Activated CD4-positive, alpha-beta T cell treated with anti-CD3 and anti-CD28 coated beads, Interleukin-2, amount 50 U/mL, for 1 hour (primary cell): Measurements from ENCODE around the gene ERAP2.
A peak's percentile ranks its signal among the peaks of the same experiment; 100 is the strongest.
"Not testable (repeated sequence)": the region's sequence is repeated elsewhere in the genome, so short reads cannot be mapped to it uniquely, and the experiment has no call there.

Experiments used
- DNase-seq: peaks from one replicate; pipeline ENCODE4 v3.0.0-alpha.2; 2020

The ERAP2 gene

GRCh38 chr5:96864922-96865530 lies 11.3 kb upstream of the ERAP2 start:
- no peak for DNase-seq

GRCh38 chr5:96868603-96869371 lies 7.5 kb upstream of the ERAP2 start:
- no peak for DNase-seq

GRCh38 chr5:96869372-96869641 lies 7.0 kb upstream of the ERAP2 start:
- DNase-seq: no peak

GRCh38 chr5:96870094-96871026 lies 5.9 kb upstream of the ERAP2 start:
- no peak for DNase-seq

- no peak for DNase-seq
Measured at GRCh38 chr5:96871027-96871399, 5.3 kb upstream of the ERAP2 start.

GRCh38 chr5:96871686-96872085 lies 4.6 kb upstream of the ERAP2 start:
- DNase-seq: no peak

- no peak for DNase-seq
Measured at GRCh38 chr5:96873449-96873848, 2.9 kb upstream of the ERAP2 start.

GRCh38 chr5:96874631-96875030 lies 1.7 kb upstream of the ERAP2 start:
- DNase-seq: no peak

- peak; percentile 16 for DNase-seq
Measured at GRCh38 chr5:96875791-96876291, 459 bp upstream of the ERAP2 start.

- DNase-seq: not testable (repeated sequence)
Measured at GRCh38 chr5:96876977-96877469, 723 bp downstream of the ERAP2 start.

- no peak for DNase-seq
Measured at GRCh38 chr5:96879665-96880064, 3.4 kb downstream of the ERAP2 start.

GRCh38 chr5:96880444-96881164 lies 4.3 kb downstream of the ERAP2 start:
- DNase-seq: no peak

GRCh38 chr5:96881511-96882115 lies 5.3 kb downstream of the ERAP2 start:
- DNase-seq: no peak

- DNase-seq: no peak
Measured at GRCh38 chr5:96883871-96884270, 7.6 kb downstream of the ERAP2 start.

GRCh38 chr5:96884995-96885394 lies 8.7 kb downstream of the ERAP2 start:
- DNase-seq: no peak

GRCh38 chr5:96885518-96886338 lies 9.4 kb downstream of the ERAP2 start:
- DNase-seq: no peak

- no peak for DNase-seq
Measured at GRCh38 chr5:96893342-96893741, 17.0 kb downstream of the ERAP2 start.

- peak; percentile 22 for DNase-seq
Measured at GRCh38 chr5:96896276-96896675, 20.0 kb downstream of the ERAP2 start.

- DNase-seq: no peak
Measured at GRCh38 chr5:96896806-96897205, 20.5 kb downstream of the ERAP2 start.

GRCh38 chr5:96901384-96901783 lies 25.1 kb downstream of the ERAP2 start:
- no peak for DNase-seq

GRCh38 chr5:96901841-96902240 lies 25.5 kb downstream of the ERAP2 start:
- DNase-seq: no peak
